Left ventricle myocardium inferior (tissue), 1 donor: Measurements from ENCODE around the gene AKAP9. TPM values are rescaled to one million over a fixed set of nuclear protein-coding genes. Genes with fewer than 3 reads are reported as not detected.
"Not testable (repeated sequence)": the region's sequence is repeated elsewhere in the genome, so short reads cannot be mapped to it uniquely, and the experiment has no call there.

ENCODE experiments used
- DNase-seq: peaks from one replicate; pipeline ENCODE4 v3.0.0-alpha.2; 2020
- H3K27ac ChIP-seq: fragments of 200-600 bp; replicated peaks from 2 replicates; pipeline ENCODE4 v1.8.0; 2021
- H3K27me3 ChIP-seq: fragments of 200-600 bp; 2 replicates; pipeline ENCODE4 v1.8.0; 2021; ENCODE audit warnings: low read depth
- H3K36me3 ChIP-seq: fragments of 200-600 bp; 2 replicates; pipeline ENCODE4 v1.8.0; 2021
- H3K4me1 ChIP-seq: fragments of 200-600 bp; 2 replicates; pipeline ENCODE4 v1.8.0; 2021
- H3K4me3 ChIP-seq: fragments of 200-600 bp; 2 replicates; pipeline ENCODE4 v1.8.0; 2021; ENCODE audit warnings: mild to moderate bottlenecking, moderate library complexity
- H3K9me3 ChIP-seq: fragments of 200-600 bp; replicated peaks from 2 replicates; pipeline ENCODE4 v1.8.0; 2021
- CTCF ChIP-seq: fragments of 200-600 bp; IDR thresholded peaks from 2 replicates; pipeline ENCODE4 v1.8.0; 2021; ENCODE audit warnings: antibody characterized with exemption, mild to moderate bottlenecking, borderline replicate concordance
- intact Hi-C: fragments of 100-400 bp; cut with micrococcal nuclease; formaldehyde crosslinking; loops from one replicate; pipeline ENCODE4 v1.11.0; 2022
- long read RNA-seq: library from polyadenylated mRNA; unstranded; transcript quantifications from one replicate; pipeline ENCODE4 v2.0.0, GENCODE V29; 2021
- total RNA-seq: library from RNA; stranded (reverse); fragmentation: NEBNext Ultra II Directional; extraction: Animal tissue kit (Norgen Biotek cat#: 25700); gene quantifications from one replicate; pipeline ENCODE4 v1.2.1, GENCODE V29; 2021
- donor health status: DM: no; HTN: yes; CAD: no; lungs with severe emphysema.

Gene AKAP9
- 49.4 TPM for total RNA-seq
- long read RNA-seq, partial matches to known transcripts, result 16 of 23 reads
- long read RNA-seq, other reads (novel, unspliced or antisense), result 6 of 23 reads

GRCh38 chr7:91940572-91941341 is at the start of gene AKAP9:
AKAP9 (plus strand) TSS chr7:91940862; CDS start chr7:91941100, 238 bp downstream.
- TF ChIP-seq CTCF, result no peak
- peak within 1 kb of the TSS; percentile 95 for H3K27ac ChIP-seq
- DNase-seq, result peak; percentile 91
- H3K27me3 ChIP-seq, result no peaks in the 10 kb centered on the region
- no peaks in the 10 kb centered on the region for H3K9me3 ChIP-seq
- H3K4me1 ChIP-seq, result peaks cover 53% of the 10 kb centered on the region
- peak within 1 kb of the TSS; percentile 85 for H3K4me3 ChIP-seq
- H3K36me3 ChIP-seq, result no peaks in the 10 kb centered on the region
- intact Hi-C loops, result no loop called here

GRCh38 chr7:91892099-91892705 is 48.5 kb upstream of the AKAP9 start:
- H3K36me3 ChIP-seq, result no peaks in the 10 kb centered on the region
- no peak overlapping the region for H3K4me3 ChIP-seq
- intact Hi-C loops, result no loop called here
- no peaks in the 10 kb centered on the region for H3K4me1 ChIP-seq
- no peaks in the 10 kb centered on the region for H3K27me3 ChIP-seq
- DNase-seq, result no peak
- H3K27ac ChIP-seq, result no peak overlapping the region
- no peaks in the 10 kb centered on the region for H3K9me3 ChIP-seq
- no peak for TF ChIP-seq CTCF

- Histone ChIP-seq H3K4me1 (no peaks in the 10 kb centered on the region), H3K4me3 (no peak overlapping the region), H3K27ac (no peak overlapping the region), H3K27me3 (no peaks in the 10 kb centered on the region), H3K36me3 (no peaks in the 10 kb centered on the region), H3K9me3 (no peaks in the 10 kb centered on the region)
- intact Hi-C loops, result no loop called here
- DNase-seq, result no peak
- TF ChIP-seq CTCF, result no peak
Measured at GRCh38 chr7:91892821-91893340, 47.8 kb upstream of the AKAP9 start.

DNA sequence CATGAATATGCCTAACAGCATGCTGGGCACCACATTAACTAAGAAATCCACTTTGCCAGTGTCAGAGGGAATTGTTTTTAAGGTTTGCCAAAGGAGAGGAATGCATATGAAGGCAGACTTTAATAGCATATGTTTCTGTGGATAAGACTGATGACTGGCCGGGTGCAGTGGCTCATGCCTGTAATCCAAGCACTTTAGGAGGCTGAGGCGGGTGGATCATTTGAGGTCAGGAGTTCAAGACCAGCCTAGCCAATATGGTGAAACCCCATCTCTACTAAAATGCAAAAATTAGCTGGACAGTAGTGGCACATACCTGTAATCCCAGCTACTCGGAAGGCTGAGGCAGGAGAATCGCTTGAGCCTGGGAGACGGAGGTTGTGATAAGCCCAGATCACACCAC is 47.0 kb upstream of the AKAP9 start:
- H3K27me3 ChIP-seq, H3K36me3 ChIP-seq, H3K27ac ChIP-seq, H3K4me1 ChIP-seq, H3K9me3 ChIP-seq, DNase-seq, intact Hi-C loops, H3K4me3 ChIP-seq: not testable (repeated sequence)

- intact Hi-C loops, result no loop called here
- H3K4me1 ChIP-seq, result no peaks in the 10 kb centered on the region
- no peak for DNase-seq
- no peaks in the 10 kb centered on the region for H3K9me3 ChIP-seq
- no peaks in the 10 kb centered on the region for H3K36me3 ChIP-seq
- H3K4me3 ChIP-seq, result no peak overlapping the region
- no peak for TF ChIP-seq CTCF
- H3K27me3 ChIP-seq, result no peaks in the 10 kb centered on the region
- H3K27ac ChIP-seq, result no peak overlapping the region
Measured at GRCh38 chr7:91894781-91895480, 45.7 kb upstream of the AKAP9 start.
